ENCODE data around the gene CDC42EP4.

GRCh38 chr17:73284354-73284753 lies 27.4 kb downstream of the CDC42EP4 start:
- TF ChIP-seq OSR1 (CRISPR knock-in tag; IDR thresholded peaks at IDR 0.05) (no peak), ARNTL (CRISPR knock-in tag; IDR thresholded peaks at IDR 0.05; ENCODE audit: borderline replicate concordance, low read depth) (no peak), ZNF8 (CRISPR knock-in tag; IDR thresholded peaks at IDR 0.05) (no peak), ZFP30 (CRISPR knock-in tag; IDR thresholded peaks at IDR 0.05) (no peak), ISL1 (CRISPR knock-in tag; IDR thresholded peaks at IDR 0.05) (no peak), ZFP3 (CRISPR knock-in tag; IDR thresholded peaks at IDR 0.05) (no peak), TOX (CRISPR knock-in tag; IDR thresholded peaks at IDR 0.05; ENCODE audit: borderline replicate concordance) (no peak), RARB (CRISPR knock-in tag; IDR thresholded peaks at IDR 0.05) (no peak), TCF4 (CRISPR knock-in tag; IDR thresholded peaks at IDR 0.05; ENCODE audit: borderline replicate concordance) (no peak), ZNF565 (CRISPR knock-in tag; conservative IDR thresholded peaks at IDR 0.05; ENCODE audit: low read depth) (no peak)
- TF ChIP-seq, protein P1, sequence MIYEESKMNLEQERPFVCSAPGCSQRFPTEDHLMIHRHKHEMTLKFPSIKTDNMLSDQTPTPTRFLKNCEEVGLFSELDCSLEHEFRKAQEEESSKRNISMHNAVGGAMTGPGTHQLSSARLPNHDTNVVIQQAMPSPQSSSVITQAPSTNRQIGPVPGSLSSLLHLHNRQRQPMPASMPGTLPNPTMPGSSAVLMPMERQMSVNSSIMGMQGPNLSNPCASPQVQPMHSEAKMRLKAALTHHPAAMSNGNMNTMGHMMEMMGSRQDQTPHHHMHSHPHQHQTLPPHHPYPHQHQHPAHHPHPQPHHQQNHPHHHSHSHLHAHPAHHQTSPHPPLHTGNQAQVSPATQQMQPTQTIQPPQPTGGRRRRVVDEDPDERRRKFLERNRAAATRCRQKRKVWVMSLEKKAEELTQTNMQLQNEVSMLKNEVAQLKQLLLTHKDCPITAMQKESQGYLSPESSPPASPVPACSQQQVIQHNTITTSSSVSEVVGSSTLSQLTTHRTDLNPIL (CRISPR knock-in tag; IDR thresholded peaks at IDR 0.05; ENCODE audit: low read depth): no peak
- TF ChIP-seq, protein P2, sequence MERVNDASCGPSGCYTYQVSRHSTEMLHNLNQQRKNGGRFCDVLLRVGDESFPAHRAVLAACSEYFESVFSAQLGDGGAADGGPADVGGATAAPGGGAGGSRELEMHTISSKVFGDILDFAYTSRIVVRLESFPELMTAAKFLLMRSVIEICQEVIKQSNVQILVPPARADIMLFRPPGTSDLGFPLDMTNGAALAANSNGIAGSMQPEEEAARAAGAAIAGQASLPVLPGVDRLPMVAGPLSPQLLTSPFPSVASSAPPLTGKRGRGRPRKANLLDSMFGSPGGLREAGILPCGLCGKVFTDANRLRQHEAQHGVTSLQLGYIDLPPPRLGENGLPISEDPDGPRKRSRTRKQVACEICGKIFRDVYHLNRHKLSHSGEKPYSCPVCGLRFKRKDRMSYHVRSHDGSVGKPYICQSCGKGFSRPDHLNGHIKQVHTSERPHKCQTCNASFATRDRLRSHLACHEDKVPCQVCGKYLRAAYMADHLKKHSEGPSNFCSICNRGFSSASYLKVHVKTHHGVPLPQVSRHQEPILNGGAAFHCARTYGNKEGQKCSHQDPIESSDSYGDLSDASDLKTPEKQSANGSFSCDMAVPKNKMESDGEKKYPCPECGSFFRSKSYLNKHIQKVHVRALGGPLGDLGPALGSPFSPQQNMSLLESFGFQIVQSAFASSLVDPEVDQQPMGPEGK (CRISPR knock-in tag; IDR thresholded peaks at IDR 0.05; ENCODE audit: borderline replicate concordance): no peak
- TF ChIP-seq, protein P3, sequence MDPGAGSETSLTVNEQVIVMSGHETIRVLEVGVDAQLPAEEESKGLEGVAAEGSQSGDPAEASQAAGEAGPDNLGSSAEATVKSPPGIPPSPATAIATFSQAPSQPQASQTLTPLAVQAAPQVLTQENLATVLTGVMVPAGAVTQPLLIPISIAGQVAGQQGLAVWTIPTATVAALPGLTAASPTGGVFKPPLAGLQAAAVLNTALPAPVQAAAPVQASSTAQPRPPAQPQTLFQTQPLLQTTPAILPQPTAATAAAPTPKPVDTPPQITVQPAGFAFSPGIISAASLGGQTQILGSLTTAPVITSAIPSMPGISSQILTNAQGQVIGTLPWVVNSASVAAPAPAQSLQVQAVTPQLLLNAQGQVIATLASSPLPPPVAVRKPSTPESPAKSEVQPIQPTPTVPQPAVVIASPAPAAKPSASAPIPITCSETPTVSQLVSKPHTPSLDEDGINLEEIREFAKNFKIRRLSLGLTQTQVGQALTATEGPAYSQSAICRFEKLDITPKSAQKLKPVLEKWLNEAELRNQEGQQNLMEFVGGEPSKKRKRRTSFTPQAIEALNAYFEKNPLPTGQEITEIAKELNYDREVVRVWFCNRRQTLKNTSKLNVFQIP (CRISPR knock-in tag; IDR thresholded peaks at IDR 0.05; ENCODE audit: borderline replicate concordance, low read depth): no peak

Measured in SK-N-SH treated with all-trans-retinoic acid at 6 μM for 48 hours (cell line).